ENCODE measurements around the gene GSX2.

Gene GSX2

DNA sequence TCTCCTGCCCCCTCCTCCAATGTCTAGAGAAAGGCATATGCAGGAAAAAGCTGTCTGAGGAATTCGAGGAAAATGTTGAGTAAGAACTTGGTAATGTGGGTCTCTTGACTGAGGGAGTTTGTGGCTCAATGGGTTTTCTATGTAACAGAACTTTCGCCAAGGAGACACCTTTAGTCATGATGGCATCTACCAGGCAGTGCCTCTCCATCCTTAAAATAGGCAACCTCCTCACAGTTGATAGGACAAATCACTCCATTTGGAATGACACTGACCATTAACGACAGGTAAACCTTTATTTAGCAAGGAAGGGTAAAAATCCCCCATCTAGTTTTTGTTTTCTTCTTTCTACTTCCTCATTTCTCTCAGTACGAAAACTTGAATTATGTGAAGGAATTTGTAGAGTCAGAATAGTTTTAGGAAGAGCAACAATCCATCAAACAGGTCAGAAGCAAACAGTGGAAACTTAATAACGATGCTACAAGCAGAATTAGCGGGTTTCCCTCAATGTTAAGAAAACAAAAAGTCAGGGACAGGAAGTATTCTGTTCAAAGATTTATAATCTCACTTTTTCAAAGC is 2.7 kb downstream of the GSX2 start (continued):
- TF ChIP-seq, protein P1, sequence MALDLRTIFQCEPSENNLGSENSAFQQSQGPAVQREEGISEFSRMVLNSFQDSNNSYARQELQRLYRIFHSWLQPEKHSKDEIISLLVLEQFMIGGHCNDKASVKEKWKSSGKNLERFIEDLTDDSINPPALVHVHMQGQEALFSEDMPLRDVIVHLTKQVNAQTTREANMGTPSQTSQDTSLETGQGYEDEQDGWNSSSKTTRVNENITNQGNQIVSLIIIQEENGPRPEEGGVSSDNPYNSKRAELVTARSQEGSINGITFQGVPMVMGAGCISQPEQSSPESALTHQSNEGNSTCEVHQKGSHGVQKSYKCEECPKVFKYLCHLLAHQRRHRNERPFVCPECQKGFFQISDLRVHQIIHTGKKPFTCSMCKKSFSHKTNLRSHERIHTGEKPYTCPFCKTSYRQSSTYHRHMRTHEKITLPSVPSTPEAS (tag by site-specific recombination; IDR thresholded peaks at IDR 0.05), result no peak
- TF ChIP-seq, protein P2, sequence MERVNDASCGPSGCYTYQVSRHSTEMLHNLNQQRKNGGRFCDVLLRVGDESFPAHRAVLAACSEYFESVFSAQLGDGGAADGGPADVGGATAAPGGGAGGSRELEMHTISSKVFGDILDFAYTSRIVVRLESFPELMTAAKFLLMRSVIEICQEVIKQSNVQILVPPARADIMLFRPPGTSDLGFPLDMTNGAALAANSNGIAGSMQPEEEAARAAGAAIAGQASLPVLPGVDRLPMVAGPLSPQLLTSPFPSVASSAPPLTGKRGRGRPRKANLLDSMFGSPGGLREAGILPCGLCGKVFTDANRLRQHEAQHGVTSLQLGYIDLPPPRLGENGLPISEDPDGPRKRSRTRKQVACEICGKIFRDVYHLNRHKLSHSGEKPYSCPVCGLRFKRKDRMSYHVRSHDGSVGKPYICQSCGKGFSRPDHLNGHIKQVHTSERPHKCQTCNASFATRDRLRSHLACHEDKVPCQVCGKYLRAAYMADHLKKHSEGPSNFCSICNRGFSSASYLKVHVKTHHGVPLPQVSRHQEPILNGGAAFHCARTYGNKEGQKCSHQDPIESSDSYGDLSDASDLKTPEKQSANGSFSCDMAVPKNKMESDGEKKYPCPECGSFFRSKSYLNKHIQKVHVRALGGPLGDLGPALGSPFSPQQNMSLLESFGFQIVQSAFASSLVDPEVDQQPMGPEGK (tag by site-specific recombination; IDR thresholded peaks at IDR 0.05), result no peak
- TF ChIP-seq ZNF239 (tag by site-specific recombination; IDR thresholded peaks at IDR 0.05) (no peak), FEZF1 (tag by site-specific recombination; IDR thresholded peaks at IDR 0.05) (no peak), SETDB1 (IDR thresholded peaks at IDR 0.05; ENCODE audit: insufficient read length, low read length) (no peak), ZNF416 (tag by site-specific recombination; IDR thresholded peaks at IDR 0.05) (no peak), ZNF174 (tag by site-specific recombination; IDR thresholded peaks at IDR 0.05) (no peak), ZNF768 (tag by site-specific recombination; IDR thresholded peaks at IDR 0.05) (no peak), ZNF292 (tag by site-specific recombination; IDR thresholded peaks at IDR 0.05; ENCODE audit: borderline replicate concordance, low read depth) (no peak), ZNF350 (tag by site-specific recombination; IDR thresholded peaks at IDR 0.05) (no peak), ZNF623 (tag by site-specific recombination; IDR thresholded peaks at IDR 0.05) (no peak), ZBTB1 (tag by site-specific recombination; IDR thresholded peaks at IDR 0.05) (no peak), ZBTB7A (tag by site-specific recombination; IDR thresholded peaks at IDR 0.05; ENCODE audit: low read depth) (no peak)
- TF ChIP-seq, protein P3, sequence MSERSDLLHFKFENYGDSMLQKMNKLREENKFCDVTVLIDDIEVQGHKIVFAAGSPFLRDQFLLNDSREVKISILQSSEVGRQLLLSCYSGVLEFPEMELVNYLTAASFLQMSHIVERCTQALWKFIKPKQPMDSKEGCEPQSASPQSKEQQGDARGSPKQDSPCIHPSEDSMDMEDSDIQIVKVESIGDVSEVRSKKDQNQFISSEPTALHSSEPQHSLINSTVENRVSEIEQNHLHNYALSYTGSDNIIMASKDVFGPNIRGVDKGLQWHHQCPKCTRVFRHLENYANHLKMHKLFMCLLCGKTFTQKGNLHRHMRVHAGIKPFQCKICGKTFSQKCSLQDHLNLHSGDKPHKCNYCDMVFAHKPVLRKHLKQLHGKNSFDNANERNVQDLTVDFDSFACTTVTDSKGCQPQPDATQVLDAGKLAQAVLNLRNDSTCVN (tag by site-specific recombination; optimal IDR thresholded peaks at IDR 0.05), result no peak
- TF ChIP-seq, protein P4, sequence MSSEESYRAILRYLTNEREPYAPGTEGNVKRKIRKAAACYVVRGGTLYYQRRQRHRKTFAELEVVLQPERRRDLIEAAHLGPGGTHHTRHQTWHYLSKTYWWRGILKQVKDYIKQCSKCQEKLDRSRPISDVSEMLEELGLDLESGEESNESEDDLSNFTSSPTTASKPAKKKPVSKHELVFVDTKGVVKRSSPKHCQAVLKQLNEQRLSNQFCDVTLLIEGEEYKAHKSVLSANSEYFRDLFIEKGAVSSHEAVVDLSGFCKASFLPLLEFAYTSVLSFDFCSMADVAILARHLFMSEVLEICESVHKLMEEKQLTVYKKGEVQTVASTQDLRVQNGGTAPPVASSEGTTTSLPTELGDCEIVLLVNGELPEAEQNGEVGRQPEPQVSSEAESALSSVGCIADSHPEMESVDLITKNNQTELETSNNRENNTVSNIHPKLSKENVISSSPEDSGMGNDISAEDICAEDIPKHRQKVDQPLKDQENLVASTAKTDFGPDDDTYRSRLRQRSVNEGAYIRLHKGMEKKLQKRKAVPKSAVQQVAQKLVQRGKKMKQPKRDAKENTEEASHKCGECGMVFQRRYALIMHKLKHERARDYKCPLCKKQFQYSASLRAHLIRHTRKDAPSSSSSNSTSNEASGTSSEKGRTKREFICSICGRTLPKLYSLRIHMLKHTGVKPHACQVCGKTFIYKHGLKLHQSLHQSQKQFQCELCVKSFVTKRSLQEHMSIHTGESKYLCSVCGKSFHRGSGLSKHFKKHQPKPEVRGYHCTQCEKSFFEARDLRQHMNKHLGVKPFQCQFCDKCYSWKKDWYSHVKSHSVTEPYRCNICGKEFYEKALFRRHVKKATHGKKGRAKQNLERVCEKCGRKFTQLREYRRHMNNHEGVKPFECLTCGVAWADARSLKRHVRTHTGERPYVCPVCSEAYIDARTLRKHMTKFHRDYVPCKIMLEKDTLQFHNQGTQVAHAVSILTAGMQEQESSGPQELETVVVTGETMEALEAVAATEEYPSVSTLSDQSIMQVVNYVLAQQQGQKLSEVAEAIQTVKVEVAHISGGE (tag by site-specific recombination; conservative IDR thresholded peaks at IDR 0.05; ENCODE audit: low read depth), result no peak

DNA sequence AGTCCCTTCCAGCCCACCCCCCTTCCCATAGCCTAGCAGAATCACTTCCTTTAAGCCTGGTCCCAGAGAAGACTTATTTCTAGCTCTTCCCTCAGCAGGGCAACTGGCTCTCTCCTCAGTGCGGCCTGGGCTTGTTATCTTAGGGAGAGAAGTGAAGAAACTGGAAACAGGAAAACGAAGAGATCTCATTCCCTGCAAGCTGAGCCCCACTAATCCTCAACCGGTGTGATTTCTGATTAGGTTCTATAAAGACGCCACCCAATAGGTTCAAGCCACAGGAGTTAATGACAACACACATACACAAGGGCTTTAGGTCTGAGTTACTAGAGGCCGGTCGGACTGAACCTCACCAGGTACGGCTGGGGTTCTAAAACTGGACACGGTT is 3.2 kb downstream of the GSX2 start:
- POLR2A ChIA-PET, result interaction anchor here (0.6 kb wide), 1 partner anchor 175 kb away, joined by 4 read pairs; no protein-coding TSS in a partner anchor
- H3K9me3 ChIP-seq (ENCODE audit: control insufficient read depth, insufficient read depth, low read depth, low read length), result no peaks in the 10 kb centered on the region
- H3K27ac ChIP-seq (ENCODE audit: extremely low read depth, low read depth, low read length), result no peak overlapping the region
- no peaks in the 10 kb centered on the region for H3K36me3 ChIP-seq (ENCODE audit: control insufficient read depth in 2 of 2, insufficient read depth in 1 of 2, low read length in 2 of 2)
- no peak overlapping the region for H3K4me3 ChIP-seq (ENCODE audit: low read depth, low read length)
- TF ChIP-seq SP3 (tag by site-specific recombination; IDR thresholded peaks at IDR 0.05) (no peak), SCRT2 (tag by site-specific recombination; IDR thresholded peaks at IDR 0.05) (no peak), ZNF48 (tag by site-specific recombination; IDR thresholded peaks at IDR 0.05) (no peak), ZBTB8A (tag by site-specific recombination; IDR thresholded peaks at IDR 0.05) (no peak), ZNF23 (tag by site-specific recombination; IDR thresholded peaks at IDR 0.05; ENCODE audit: borderline replicate concordance) (no peak)
- H3K4me1 ChIP-seq (ENCODE audit: control insufficient read depth, insufficient read depth, low read length), result no peaks in the 10 kb centered on the region
- CTCF ChIA-PET, result no interaction called here

Measured in HEK293 (cell line).